T-helper 17 cell (primary cell): ENCODE measurements around the gene ZNF518A. TPM values are rescaled to one million over a fixed set of nuclear protein-coding genes. Genes with fewer than 3 reads are reported as not detected.

Experiments
- ATAC-seq: fragments of 150-1000 bp; cut with Tn5 transposase; 2 replicates; pipeline ENCODE4 v1.10.0; 2021; ENCODE audit warnings: mild to moderate bottlenecking, moderate library complexity
- DNase-seq, 3 donors: peaks; one replicate each; pipeline versions ENCODE4 v3.0.0 to v3.0.0-alpha.2; 2020 to 2021
- H3K9me3 ChIP-seq: one replicate; pipeline ENCODE4 v1.7.0; 2013; ENCODE audit warnings: low read length, mild to moderate bottlenecking; ENCODE audit not compliant: control insufficient read depth, poor library complexity, severe bottlenecking
- H3K27ac Mint-ChIP-seq: one replicate; pipeline ENCODE4 v1.8.0; 2022; ENCODE audit warnings: mild to moderate bottlenecking, moderate library complexity, mixed read lengths
- H3K27me3 Mint-ChIP-seq: one replicate; pipeline ENCODE4 v1.8.0; 2022; ENCODE audit warnings: mixed read lengths
- H3K36me3 Mint-ChIP-seq: one replicate; pipeline ENCODE4 v1.8.0; 2022; ENCODE audit warnings: low read depth, mixed read lengths
- H3K4me1 Mint-ChIP-seq: one replicate; pipeline ENCODE4 v1.8.0; 2022; ENCODE audit warnings: mild to moderate bottlenecking, mixed read lengths
- H3K4me3 Mint-ChIP-seq: one replicate; pipeline ENCODE4 v1.8.0; 2022; ENCODE audit warnings: mild to moderate bottlenecking, moderate library complexity, mixed read lengths
- total RNA-seq, 4 donors: library from RNA in 2 of 4; stranded (reverse) in 2 of 4; gene quantifications; one replicate each; pipeline ENCODE4 v1.2.3 and lab custom pipeline; 2022 to 2026

Gene ZNF518A
- 10 to 100 TPM; 11.4 to 12.6 TPM for total RNA-seq
- 53.9 to 59.4 reads per million in 2 donors for total RNA-seq (lab: John Stamatoyannopoulos, UW)

DNA sequence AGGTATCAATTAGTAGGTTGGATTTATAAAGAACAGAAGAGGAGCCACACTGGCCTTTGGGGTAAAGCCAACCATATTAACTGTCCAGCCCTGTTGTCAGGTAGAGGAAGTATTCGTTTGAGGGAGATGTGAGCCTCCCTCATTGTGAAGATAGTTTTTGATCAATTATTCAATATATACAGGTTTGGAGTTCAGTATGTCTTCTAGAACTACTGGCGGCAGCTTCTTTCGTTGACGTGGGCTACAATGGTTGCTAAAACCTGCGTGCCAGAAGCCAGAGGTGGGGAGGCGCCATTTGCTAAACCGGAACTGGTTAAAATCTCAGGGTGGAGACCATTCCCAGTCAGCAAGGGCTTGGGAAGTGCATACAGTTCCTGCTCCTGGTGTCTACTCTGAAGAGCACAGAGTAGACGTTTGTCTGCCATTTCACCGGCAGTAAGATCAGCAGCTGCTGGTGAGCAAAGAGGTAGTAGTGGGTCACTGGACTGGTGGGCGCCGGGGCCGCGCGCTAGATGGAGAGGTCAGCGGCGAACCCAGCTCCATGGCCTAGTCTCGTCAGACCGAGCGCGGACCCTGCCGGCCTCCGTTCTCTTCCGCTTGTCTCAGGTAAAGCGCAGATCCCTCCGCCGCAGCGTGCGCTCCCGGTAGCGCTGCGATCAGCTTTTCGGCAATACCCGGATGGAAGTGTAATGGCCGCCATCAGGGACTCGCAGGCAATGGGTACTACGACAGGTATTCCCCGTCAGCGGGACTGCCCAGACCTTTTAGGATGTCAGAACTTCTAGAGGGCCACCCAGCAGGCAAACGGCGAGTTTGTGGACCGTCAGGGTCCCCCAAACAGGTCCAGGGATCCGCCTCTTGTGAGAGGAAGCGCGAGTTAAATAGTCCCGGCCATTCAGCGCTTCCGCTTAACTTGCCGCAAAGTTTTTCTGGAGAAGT lies at the start of gene ZNF518A:
TSS of gene ZNF518A (plus strand) at position 911 of the 939 bp plus-strand sequence. CDS start 26,026 bp downstream, outside the sequence.
- Mint-ChIP-seq H3K4me1 (peaks cover 7% of the 10 kb centered on the region), H3K27me3 (peaks cover 24% of the 10 kb centered on the region), H3K36me3 (peaks cover 4% of the 10 kb centered on the region)

GRCh38 chr10:96082153-96082552 lies 47.9 kb upstream of the ZNF518A start:
- ATAC-seq (no peak), DNase-seq (no peak)
- Mint-ChIP-seq H3K27me3 (no peaks in the 10 kb centered on the region), H3K4me3 (no peak overlapping the region), H3K27ac (no peak overlapping the region), H3K36me3 (peaks cover 16% of the 10 kb centered on the region), H3K4me1 (peaks cover 7% of the 10 kb centered on the region)
- no peaks in the 10 kb centered on the region for H3K9me3 ChIP-seq

More for the DNA sequence above, at the start of gene ZNF518A:
- H3K4me3 Mint-ChIP-seq, result peak within 1 kb of the TSS; percentile 92
- ATAC-seq (peak; percentile 86), DNase-seq (peak; percentile 70 to 74 (median 74))
- H3K9me3 ChIP-seq, result no peaks in the 10 kb centered on the region
- H3K27ac Mint-ChIP-seq, result peak within 1 kb of the TSS; percentile 99

DNA sequence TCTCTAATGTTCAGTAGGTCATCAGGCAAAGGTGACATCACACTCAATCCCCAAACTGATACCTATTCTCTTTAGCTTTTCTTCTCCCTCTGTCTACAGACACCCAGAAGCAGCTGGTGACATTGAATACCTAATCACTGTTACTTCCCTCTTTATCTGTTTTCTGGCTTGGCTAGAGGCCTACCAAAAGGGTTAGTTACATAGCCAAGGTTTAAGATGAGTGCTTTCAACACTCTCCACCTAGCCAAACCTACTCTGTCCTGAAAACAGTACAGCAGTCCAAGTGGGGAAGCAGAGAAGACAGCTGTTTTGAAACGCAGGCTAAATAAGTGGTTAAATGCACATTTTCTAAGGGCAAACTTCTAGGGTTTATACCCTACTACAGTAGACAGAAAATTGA lies 47.3 kb upstream of the ZNF518A start:
- Mint-ChIP-seq H3K4me3 (no peak overlapping the region), H3K36me3 (peaks cover 16% of the 10 kb centered on the region), H3K27me3 (no peaks in the 10 kb centered on the region), H3K4me1 (peaks cover 5% of the 10 kb centered on the region), H3K27ac (no peak overlapping the region)
- no peaks in the 10 kb centered on the region for H3K9me3 ChIP-seq
- no peak for DNase-seq
- ATAC-seq, result no peak

DNA sequence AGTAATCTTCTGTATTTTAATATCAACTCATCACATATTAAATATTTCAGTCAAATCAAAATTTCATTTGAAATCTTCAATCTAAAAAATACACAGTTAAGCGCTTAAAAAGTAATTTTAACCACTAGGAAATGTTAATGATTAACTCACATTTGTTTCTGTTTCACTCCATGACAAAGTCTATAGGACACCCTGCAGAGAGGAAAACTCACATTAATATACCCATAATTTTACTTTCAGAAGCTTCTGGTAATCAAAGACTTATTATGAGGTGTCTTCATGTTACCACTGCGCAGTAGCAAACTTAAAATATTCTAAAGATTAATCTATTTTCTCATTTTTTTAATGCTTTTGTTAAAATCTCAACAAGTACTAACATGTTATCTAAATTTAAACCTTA lies 41.0 kb upstream of the ZNF518A start:
- H3K9me3 ChIP-seq, result no peaks in the 10 kb centered on the region
- peaks cover 23% of the 10 kb centered on the region for H3K27me3 Mint-ChIP-seq
- peaks cover 3% of the 10 kb centered on the region for H3K36me3 Mint-ChIP-seq
- peak overlapping the region; percentile 47 for H3K4me3 Mint-ChIP-seq
- H3K4me1 Mint-ChIP-seq, result peaks cover 4% of the 10 kb centered on the region
- ATAC-seq (no peak), DNase-seq (no peak)
- H3K27ac Mint-ChIP-seq, result peak overlapping the region; percentile 96

DNA sequence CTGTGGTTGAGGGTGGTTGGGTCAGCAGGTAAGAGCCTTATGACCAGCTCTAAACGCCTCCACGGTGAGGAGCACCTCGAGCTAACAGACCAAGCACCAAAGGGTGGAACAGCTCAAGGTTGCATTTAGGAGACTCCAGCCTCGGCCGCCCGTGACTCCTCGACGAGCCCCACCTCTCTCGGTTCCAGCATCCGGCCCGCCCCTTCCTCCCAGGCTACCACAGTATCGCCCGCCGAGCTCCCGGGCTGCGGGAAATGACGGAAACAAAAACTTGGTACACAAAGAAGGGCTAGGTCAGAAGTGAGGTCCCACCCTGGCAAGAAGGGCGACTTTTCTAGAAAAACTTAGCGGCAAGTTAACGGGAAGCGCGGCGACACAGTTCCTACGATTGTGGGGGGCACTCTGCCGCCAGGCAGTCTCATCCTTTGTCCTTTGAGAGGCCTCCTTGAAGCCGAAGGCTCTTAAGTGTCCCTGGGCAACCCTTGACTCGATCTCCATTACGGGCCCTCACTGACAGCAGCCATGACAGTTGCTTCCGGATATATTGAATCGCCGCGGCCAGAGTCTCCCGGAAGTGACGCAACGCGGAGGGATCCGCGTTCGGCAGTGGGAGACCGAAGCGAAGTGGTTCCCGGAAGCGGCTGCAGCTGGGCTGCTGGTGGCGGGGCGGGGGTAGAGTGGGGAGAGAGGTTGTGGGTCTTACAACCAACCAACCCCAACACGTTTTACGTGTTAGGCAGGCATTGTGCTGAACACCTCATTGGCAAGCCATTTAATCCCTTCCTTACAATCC lies 40.2 kb upstream of the ZNF518A start:
- peak; percentile 87 for ATAC-seq

GRCh38 chr10:96090463-96090800 lies 39.7 kb upstream of the ZNF518A start:
- Mint-ChIP-seq H3K27ac (peak overlapping the region; percentile 96), H3K4me1 (peaks cover 4% of the 10 kb centered on the region), H3K4me3 (peak overlapping the region; percentile 83), H3K36me3 (peaks cover 5% of the 10 kb centered on the region), H3K27me3 (peaks cover 36% of the 10 kb centered on the region)
- DNase-seq, result no peak
- no peak for ATAC-seq
- no peaks in the 10 kb centered on the region for H3K9me3 ChIP-seq

More for the DNA sequence above, 40.2 kb upstream of the ZNF518A start:
- peaks cover 4% of the 10 kb centered on the region for H3K4me1 Mint-ChIP-seq
- peak; percentile 73 to 89 (median 76) for DNase-seq
- H3K27me3 Mint-ChIP-seq, result peaks cover 30% of the 10 kb centered on the region
- peaks cover 3% of the 10 kb centered on the region for H3K36me3 Mint-ChIP-seq
- H3K27ac Mint-ChIP-seq, result peak overlapping the region; percentile 96
- peak overlapping the region; percentile 83 for H3K4me3 Mint-ChIP-seq
- no peaks in the 10 kb centered on the region for H3K9me3 ChIP-seq

DNA sequence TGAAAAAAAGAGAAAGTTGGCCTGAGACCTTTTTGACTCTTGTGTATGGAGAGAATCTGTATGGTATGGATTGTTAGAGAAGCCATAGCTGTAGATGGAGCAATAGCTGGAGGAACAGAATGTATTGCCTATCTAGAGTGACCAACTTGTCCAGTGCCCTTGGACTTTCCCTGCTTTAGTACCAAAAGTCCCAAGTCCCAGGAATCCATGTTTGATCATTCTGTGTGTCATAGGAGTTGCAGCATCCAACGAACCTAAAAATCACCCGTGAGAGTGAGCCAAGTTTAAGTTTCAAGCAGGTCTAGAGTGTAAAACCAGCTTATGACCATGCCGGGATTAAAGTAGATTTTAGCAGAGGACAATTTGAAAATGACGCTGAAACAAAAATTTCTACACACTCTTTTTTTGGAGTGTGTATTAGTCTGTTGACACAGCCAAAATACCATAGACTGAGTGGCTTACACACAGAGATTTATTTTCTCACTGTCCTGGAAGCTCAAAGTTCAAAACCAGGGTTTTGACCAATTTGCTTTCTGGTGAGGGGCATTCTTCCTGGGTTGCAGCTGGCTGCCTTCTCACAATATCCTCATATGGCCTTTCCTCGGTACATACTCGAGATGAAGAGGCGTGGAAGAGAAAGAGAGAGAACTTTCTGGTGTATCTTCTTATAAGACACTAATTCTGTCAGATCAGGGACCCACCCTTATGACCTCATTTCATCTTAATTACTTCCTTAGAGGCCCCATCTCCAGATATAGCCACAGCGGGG lies 36.9 kb upstream of the ZNF518A start:
- no peak overlapping the region for H3K4me3 Mint-ChIP-seq
- no peak overlapping the region for H3K27ac Mint-ChIP-seq
- H3K27me3 Mint-ChIP-seq, result peaks cover 59% of the 10 kb centered on the region

DNA sequence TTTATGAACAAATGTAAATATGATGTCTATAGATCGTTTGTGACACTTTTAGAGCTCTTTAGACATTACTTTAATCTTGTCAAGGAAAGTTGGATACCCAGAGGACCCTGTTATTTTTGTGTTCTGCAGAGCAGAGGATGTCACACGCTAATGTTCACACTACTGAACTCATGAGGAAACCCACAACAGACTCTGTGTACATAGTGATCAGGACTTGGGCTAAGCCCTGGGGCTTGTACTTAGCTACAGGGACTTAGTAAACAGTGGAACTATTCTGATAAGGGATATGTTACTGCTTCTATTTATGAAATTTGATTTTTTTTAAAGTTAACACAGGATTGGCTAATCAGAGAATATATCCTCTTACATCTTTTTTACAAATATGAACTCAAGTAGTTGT lies 36.1 kb upstream of the ZNF518A start:
- no peak overlapping the region for H3K4me3 Mint-ChIP-seq
- peaks cover 4% of the 10 kb centered on the region for H3K4me1 Mint-ChIP-seq
- ATAC-seq, result no peak
- H3K27me3 Mint-ChIP-seq, result peaks cover 67% of the 10 kb centered on the region
- H3K9me3 ChIP-seq, result no peaks in the 10 kb centered on the region
- DNase-seq, result no peak
- H3K36me3 Mint-ChIP-seq, result peaks cover 5% of the 10 kb centered on the region
- no peak overlapping the region for H3K27ac Mint-ChIP-seq

More for the DNA sequence above, 36.9 kb upstream of the ZNF518A start:
- Mint-ChIP-seq H3K4me1 (peaks cover 4% of the 10 kb centered on the region), H3K36me3 (peaks cover 5% of the 10 kb centered on the region)
- no peaks in the 10 kb centered on the region for H3K9me3 ChIP-seq
- no peak for DNase-seq
- no peak for ATAC-seq

DNA sequence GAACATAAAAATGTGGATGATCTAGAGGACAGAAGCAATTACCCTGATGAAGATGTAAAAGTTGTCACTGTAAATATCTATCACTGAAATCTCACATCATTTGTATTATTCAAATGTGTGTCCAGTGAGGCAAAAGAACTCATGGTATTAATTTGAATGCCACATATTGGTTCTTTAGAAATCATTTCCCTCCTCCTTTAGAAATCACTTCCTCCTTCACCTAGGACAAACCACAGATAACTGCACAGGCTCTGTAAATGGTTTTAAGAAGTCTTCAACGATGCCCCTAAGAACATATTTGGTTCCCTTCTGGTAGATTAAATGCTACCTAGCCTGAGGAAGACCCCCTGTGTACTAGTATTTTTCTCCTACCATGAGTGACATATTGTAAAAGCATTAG lies 33.1 kb upstream of the ZNF518A start:
- H3K4me3 Mint-ChIP-seq, result no peak overlapping the region
- no peaks in the 10 kb centered on the region for H3K9me3 ChIP-seq
- ATAC-seq, result no peak
- H3K27me3 Mint-ChIP-seq, result peaks cover 90% of the 10 kb centered on the region
- H3K36me3 Mint-ChIP-seq, result peaks cover 4% of the 10 kb centered on the region
- DNase-seq, result no peak
- H3K27ac Mint-ChIP-seq, result no peak overlapping the region
- H3K4me1 Mint-ChIP-seq, result no peaks in the 10 kb centered on the region

GRCh38 chr10:96097865-96098264 lies 32.2 kb upstream of the ZNF518A start:
- Mint-ChIP-seq H3K36me3 (peaks cover 4% of the 10 kb centered on the region), H3K4me3 (no peak overlapping the region), H3K4me1 (no peaks in the 10 kb centered on the region), H3K27ac (no peak overlapping the region), H3K27me3 (peaks cover 87% of the 10 kb centered on the region)
- DNase-seq, result no peak
- no peaks in the 10 kb centered on the region for H3K9me3 ChIP-seq
- ATAC-seq, result no peak

GRCh38 chr10:96107623-96108038 lies 22.5 kb upstream of the ZNF518A start:
- DNase-seq (no peak), ATAC-seq (no peak)
- Mint-ChIP-seq H3K36me3 (no peaks in the 10 kb centered on the region), H3K4me3 (no peak overlapping the region), H3K4me1 (no peaks in the 10 kb centered on the region), H3K27ac (no peak overlapping the region), H3K27me3 (peaks cover 69% of the 10 kb centered on the region)
- H3K9me3 ChIP-seq, result peaks cover 3% of the 10 kb centered on the region

GRCh38 chr10:96112531-96112930 lies 17.6 kb upstream of the ZNF518A start:
- Mint-ChIP-seq H3K36me3 (no peaks in the 10 kb centered on the region), H3K4me1 (no peaks in the 10 kb centered on the region), H3K27ac (no peak overlapping the region), H3K27me3 (peaks cover 77% of the 10 kb centered on the region), H3K4me3 (no peak overlapping the region)
- ATAC-seq (no peak), DNase-seq (no peak)
- peaks cover 3% of the 10 kb centered on the region for H3K9me3 ChIP-seq
